ENCODE data around the gene HDAC4.
A peak's percentile ranks its signal among the peaks of the same experiment; 100 is the strongest.
"Not testable (repeated sequence)": the region's sequence is repeated elsewhere in the genome, so short reads cannot be mapped to it uniquely, and the experiment has no call there.

HDAC4 gene

DNA sequence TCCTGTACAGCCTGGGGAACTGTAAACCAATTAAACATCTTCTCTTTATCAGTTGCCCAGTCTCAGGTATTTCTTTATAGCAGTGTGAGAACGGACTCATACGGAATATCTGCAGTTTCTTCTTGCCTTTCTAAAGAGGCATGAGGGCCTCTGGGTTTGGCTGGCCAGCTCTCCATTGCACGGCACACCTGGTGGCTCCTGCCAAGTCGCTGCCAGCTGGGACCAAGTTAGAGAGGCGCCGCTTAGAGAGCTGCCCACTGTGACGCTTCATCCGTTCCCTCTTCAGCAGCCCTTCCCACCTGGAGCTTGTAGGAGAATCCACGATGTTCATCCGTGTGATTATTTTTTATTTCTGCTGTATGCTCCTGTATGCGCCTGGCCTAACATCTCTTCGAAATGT, 357.5 kb downstream of the HDAC4 start:
- Mint-ChIP-seq H3K27me3 (peaks cover 0 to 5% of the 10 kb centered on the region in 2 donors), H3K36me3 (peaks cover 3 to 6% of the 10 kb centered on the region in 2 donors), H3K4me1 (no peaks in the 10 kb centered on the region), H3K9me3 (no peaks in the 10 kb centered on the region), H3K4me3 (no peak overlapping the region), H3K27ac (no peak overlapping the region)
- ATAC-seq (replicated peaks) = no peak
- DNase-seq = no peak

DNA sequence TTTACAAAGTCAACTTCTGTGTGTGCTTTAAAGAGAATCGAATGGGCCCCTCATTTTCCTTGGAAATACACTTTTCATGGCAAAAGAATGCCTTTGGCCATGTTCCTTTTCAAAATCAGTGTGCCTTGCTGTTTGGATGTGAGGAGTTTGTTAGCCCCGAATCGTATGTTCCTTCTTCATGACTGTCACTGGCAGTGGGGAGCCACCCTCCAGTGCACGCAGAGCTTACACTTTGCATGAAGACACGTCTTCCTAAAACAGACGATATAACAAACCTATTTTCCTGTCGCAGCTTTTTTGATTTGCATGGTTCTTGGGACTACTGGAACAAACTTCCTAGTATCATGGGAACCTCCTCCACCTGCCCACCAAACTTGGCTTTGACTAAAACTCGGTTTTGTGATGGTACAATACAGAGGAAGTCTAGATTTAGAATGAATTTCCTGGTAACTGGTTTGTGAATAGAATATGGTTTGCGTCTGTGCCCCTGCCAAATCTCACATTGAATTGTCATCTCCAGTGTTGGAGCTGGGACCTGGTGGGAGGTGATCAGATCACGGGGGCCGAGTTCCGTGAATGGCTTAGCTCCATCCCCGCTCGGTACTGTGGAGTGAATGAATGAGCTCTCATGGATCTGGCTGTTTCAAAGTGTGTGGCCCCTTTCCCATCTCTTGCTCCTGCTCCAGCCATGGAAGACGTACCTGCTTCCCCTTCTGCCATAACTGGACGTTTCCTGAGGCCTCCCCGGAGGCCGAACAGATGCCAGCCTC, 358.1 kb downstream of the HDAC4 start:
- Mint-ChIP-seq H3K27ac (no peak overlapping the region), H3K27me3 (peaks cover 0 to 5% of the 10 kb centered on the region in 2 donors), H3K36me3 (peaks cover 0 to under 1% of the 10 kb centered on the region in 2 donors), H3K4me3 (no peak overlapping the region), H3K9me3 (no peaks in the 10 kb centered on the region), H3K4me1 (no peaks in the 10 kb centered on the region)
- DNase-seq = no peak
- no peak for ATAC-seq (replicated peaks)

DNA sequence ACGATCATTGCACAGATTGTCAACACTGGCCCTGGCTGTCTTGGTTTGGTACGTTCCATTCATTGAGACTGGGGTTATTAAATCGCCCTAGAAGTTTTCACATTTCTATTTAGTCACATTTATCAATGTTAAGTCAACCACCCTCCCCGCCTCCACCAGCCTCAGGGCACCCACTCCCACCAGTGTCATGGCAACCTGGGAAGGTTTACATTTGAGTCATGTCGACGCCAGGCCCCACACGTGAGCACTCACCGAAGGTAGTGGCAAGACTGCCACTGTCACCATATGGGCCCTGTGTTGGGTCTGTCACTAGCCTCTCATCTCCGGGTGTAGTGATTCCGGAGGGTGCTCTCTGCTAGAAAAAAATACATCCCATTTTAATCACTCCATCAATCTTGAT, 358.8 kb downstream of the HDAC4 start:
- no peak for DNase-seq
- Mint-ChIP-seq H3K9me3 (no peaks in the 10 kb centered on the region), H3K36me3 (no peaks in the 10 kb centered on the region), H3K4me1 (no peaks in the 10 kb centered on the region), H3K27ac (no peak overlapping the region), H3K4me3 (no peak overlapping the region), H3K27me3 (peaks cover 0 to 9% of the 10 kb centered on the region in 2 donors)
- no peak for ATAC-seq (replicated peaks)

DNA sequence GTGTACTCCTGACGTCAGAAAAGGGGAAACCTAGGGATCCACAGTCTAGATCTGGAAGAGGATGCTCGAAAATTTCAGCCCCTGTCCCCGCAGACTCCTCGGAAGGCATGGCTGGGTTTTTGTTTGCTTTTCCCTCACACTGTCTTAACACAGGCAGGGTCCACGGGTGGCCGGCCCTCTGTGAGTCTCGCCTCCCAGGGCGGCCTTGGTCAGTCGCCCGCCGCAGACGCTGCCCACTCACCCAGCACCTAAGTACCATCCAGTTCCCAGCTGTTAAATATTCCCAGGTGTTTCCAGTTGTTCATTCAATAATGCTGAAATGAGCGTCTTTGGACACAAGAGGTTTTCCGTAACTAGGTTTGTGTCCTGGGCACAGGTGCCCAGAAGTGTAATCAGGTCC, 359.8 kb downstream of the HDAC4 start:
- H3K9me3 Mint-ChIP-seq = no peaks in the 10 kb centered on the region
- H3K27ac Mint-ChIP-seq = no peak overlapping the region
- no peaks in the 10 kb centered on the region for H3K36me3 Mint-ChIP-seq
- DNase-seq (no peak), ATAC-seq (replicated peaks) (no peak)
- peaks cover 6 to 9% of the 10 kb centered on the region in 2 donors for H3K27me3 Mint-ChIP-seq
- H3K4me1 Mint-ChIP-seq = no peaks in the 10 kb centered on the region
- H3K4me3 Mint-ChIP-seq = no peak overlapping the region

DNA sequence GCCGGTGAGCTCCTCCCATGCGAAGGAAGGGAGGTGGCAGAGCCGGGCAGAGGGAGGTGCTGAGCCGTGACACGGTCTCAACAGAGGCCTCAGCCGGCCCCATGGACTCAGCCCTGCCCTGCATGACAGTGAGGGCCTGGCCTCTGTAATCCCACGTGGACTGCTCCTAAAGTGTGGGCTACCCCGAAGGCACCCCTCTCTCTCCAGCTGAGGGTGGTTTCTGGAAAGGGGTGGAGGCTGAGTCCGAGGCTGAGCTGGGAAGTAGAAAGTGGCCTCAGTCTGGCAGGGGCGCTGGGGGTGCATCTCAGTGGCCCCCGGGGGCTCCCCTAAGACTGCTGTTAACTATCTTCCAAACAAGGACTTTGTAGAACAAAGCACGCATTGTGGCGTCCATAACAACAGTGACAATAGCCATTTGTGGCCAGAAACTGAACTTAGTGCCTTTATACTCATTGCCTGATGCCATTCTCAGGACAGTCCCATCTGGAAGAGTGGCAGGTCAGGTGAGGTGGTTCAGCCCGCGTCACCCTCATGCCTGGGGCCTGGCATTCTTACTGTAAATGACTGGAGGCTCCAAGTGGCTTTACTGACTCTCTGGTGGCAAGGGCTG, 360.6 kb downstream of the HDAC4 start:
- Mint-ChIP-seq H3K4me1 (no peaks in the 10 kb centered on the region), H3K4me3 (no peak overlapping the region), H3K36me3 (no peaks in the 10 kb centered on the region), H3K27ac (no peak overlapping the region), H3K27me3 (peaks cover 6 to 9% of the 10 kb centered on the region in 2 donors), H3K9me3 (no peaks in the 10 kb centered on the region)
- no peak for ATAC-seq (replicated peaks)
- no peak for DNase-seq

DNA sequence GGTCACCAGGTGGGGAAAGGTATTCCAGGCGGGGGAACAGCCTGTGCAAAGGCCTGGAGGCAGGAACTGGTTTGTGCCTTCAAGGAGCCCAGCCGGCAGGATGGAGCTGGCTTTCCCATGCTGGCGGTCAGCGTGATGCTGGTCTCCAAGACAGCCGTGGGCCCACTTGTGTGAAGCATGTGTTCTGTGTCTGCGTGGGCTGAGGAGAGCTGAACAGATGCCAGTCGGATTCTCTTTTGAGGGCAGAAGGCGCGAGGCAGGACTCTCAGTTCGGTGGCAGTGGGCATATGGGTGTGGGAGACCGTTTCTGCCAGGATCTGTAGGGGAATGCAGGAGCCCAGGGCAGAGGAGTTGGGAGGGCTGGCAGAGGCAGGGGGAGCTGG, 361.4 kb downstream of the HDAC4 start:
- Mint-ChIP-seq H3K36me3 (no peaks in the 10 kb centered on the region), H3K27ac (no peak overlapping the region), H3K4me1 (no peaks in the 10 kb centered on the region), H3K9me3 (no peaks in the 10 kb centered on the region), H3K27me3 (peaks cover 11 to 14% of the 10 kb centered on the region in 2 donors), H3K4me3 (no peak overlapping the region)
- DNase-seq (no peak), ATAC-seq (replicated peaks) (no peak)

DNA sequence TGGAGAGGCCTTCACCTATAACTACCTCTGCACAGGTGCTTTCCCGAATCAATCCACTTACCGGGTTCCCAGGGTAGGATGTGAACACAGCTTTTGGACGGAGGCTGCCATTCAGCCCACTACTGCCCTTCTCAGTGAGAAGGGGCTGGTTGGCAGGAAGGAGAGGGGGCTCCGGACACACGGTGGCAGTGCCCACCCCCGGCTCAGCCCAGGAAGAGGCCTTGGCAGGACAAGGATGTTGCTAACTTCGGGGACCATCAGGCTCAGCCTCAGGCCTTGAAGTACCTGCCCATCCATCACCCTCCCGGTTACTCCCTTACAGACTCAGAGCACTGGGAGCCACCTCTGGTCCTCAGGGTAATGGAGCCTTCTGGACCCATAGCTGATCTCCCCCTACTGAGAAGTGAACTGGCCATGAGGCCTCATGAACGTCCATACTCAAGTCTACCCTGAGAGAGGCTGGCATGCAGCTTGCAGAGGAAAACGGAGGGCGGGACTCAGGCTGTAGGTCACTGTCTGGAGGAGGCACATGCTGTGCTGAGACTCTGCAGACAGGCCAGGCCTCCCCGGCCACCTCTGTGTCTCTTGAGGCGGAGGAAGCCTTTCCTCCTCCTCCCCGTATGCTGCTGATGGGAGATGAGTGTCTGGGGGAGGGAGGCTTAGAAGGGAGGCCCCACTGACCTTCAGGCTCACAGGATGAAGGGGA, 361.9 kb downstream of the HDAC4 start:
- no peaks in the 10 kb centered on the region for H3K4me1 Mint-ChIP-seq
- H3K4me3 Mint-ChIP-seq = no peak overlapping the region
- no peaks in the 10 kb centered on the region for H3K36me3 Mint-ChIP-seq
- ATAC-seq (replicated peaks) = no peak
- H3K9me3 Mint-ChIP-seq = no peaks in the 10 kb centered on the region
- H3K27ac Mint-ChIP-seq = peak overlapping the region; percentile 28
- peaks cover 17 to 18% of the 10 kb centered on the region in 2 donors for H3K27me3 Mint-ChIP-seq
- no peak for DNase-seq

DNA sequence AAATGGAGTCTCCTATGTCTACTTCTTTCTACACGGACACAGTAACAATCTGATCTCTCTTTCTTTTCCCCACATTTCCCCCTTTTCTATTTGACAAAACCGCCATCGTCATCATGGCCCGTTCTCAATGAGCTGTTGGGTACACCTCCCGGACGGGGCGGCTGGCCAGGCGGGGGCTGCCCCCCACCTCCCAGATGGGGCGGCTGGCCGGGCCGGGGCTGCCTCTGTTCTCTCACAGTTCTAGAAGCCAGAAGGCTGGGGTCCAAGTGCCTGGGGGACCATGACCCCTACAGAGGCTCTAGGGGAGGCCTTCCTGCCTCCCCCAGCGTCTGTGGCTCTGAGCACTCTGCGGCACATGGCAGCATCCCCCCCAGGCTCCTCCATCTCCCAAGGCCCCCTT, 362.5 kb downstream of the HDAC4 start:
- not testable (repeated sequence) for H3K4me3 Mint-ChIP-seq; H3K36me3 Mint-ChIP-seq; H3K27ac Mint-ChIP-seq; ATAC-seq (replicated peaks); H3K4me1 Mint-ChIP-seq; DNase-seq; H3K9me3 Mint-ChIP-seq
- peaks cover 17 to 18% of the 10 kb centered on the region in 2 donors for H3K27me3 Mint-ChIP-seq

DNA sequence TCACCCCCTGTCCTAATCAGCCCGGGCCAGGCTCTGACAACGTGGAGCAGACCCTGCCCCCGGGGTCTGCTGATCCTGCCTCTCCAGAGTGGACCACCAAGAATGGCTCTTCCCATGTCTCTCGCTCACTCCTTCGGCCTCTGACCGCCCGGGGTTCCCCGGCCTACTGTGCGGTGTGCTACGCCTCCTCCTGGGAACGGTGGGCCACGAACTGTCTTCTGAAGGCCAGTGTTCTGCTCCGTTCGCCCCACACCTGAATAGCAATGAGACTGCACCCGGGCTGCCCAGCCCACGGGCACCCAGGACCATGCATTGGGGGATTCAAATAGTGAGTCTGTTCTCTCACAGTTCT, 363.3 kb downstream of the HDAC4 start:
- Mint-ChIP-seq H3K27me3 (peaks cover 17 to 18% of the 10 kb centered on the region in 2 donors), H3K4me3 (no peak overlapping the region), H3K27ac (no peak overlapping the region), H3K4me1 (no peaks in the 10 kb centered on the region), H3K9me3 (no peaks in the 10 kb centered on the region), H3K36me3 (no peaks in the 10 kb centered on the region)
- ATAC-seq (replicated peaks) (no peak), DNase-seq (no peak)

DNA sequence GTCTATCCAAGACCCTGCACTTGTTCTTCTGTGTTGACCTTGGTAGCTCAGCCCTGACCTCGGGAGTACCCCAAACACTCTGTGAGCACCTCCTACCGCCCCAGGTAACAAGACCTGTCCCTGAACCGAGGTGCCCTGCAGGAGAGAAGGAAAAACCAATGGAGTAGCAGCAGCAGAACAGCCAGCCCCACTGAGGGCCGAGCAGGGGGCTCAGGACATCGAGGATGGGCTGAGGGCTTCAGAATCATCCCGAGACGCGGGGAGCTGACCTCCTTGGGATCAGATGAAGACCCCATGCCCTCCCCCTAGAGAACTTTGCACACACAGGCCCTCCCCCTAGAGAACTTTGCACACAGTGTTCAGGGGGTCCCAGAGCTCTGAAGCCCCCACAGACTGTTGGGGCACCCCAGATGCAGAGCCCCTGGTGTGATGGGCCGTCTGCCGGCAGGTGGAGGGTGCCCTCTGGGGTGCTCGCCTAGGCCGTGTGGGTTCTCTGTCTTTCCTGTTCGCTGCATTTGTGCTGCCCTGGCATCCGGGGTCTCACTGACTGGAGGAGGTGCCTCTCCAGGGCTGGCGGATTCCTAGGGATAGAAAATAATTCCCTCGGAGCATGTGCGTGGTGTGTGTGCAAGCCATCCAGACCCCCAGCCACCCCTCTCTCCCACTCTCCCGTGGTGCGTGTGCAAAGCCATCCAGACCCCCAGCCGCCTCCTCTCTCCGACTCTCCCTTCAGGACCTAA, 363.8 kb downstream of the HDAC4 start:
- Mint-ChIP-seq H3K9me3 (no peaks in the 10 kb centered on the region), H3K27ac (no peak overlapping the region), H3K36me3 (no peaks in the 10 kb centered on the region), H3K4me1 (no peaks in the 10 kb centered on the region), H3K4me3 (no peak overlapping the region), H3K27me3 (peaks cover 18 to 19% of the 10 kb centered on the region in 2 donors)
- no peak for DNase-seq
- ATAC-seq (replicated peaks) = no peak

DNA sequence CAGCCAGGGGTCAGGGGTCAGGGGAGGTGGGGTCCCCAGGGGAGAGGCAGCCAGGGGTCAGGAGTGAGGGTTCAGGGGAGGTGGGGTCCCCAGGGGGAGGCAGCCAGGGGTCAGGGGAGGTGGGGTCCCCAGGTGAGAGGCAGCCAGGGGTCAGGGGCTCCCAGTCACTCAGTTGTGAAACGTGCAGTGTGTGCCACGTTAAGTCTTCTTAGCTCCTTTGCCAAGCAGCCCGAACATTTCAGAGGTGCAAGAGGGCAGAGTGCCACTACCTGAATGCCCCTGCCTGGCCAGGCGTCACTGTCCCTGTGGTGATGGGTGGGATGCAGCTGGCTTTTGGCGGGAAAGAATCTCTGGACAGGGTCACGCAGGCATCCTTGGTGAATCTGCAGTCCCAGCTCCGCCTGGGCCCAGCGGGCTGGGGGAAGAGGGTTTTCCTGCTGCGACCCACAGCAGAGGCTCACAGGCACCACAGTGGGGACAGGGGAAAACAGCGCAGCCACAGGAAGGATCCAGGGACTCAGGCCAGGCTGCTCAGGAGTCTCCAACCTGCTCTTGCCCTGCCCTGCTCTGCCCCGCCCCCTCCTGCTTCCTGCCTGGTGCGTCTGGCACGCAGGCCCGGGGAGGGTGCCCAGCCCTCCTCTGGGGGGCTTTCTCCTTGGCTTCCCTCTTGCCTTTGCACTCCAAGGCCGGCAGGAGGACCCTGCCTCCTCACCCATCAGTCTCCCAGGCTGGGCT, 364.7 kb downstream of the HDAC4 start:
- Mint-ChIP-seq H3K27me3 (peaks cover 23 to 24% of the 10 kb centered on the region in 2 donors), H3K27ac (no peak overlapping the region), H3K4me3 (no peak overlapping the region), H3K9me3 (no peaks in the 10 kb centered on the region), H3K4me1 (no peaks in the 10 kb centered on the region), H3K36me3 (no peaks in the 10 kb centered on the region)
- DNase-seq (no peak), ATAC-seq (replicated peaks) (no peak)

DNA sequence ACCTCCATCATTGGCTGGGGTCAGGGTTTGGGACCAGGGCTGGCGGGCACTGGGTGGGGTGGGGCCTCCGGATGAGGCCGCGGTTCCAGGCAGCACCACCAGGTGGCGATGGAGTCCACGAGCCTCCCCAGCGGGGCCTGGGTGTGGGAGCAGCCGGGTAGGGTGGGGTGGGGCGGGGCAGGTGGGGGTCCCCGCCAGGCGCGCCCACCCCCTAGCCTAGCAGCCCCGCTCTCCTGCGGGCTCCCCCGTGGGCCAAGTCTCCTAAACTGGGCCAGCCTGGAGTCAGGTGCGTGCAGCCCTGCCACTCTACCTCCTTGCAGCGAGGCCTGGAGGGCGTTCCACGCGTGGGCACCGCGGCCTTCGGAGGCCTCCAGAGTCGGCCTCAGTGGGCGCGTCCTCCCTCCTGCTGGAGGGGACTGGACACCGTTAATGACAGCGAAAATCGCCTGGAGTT, 365.4 kb downstream of the HDAC4 start:
- H3K4me1 Mint-ChIP-seq = no peaks in the 10 kb centered on the region
- DNase-seq (peak; percentile 36), ATAC-seq (replicated peaks) (peak; percentile 87 to 90)
- no peak overlapping the region for H3K4me3 Mint-ChIP-seq
- H3K9me3 Mint-ChIP-seq = no peaks in the 10 kb centered on the region
- peaks cover 27% of the 10 kb centered on the region in 2 donors for H3K27me3 Mint-ChIP-seq
- H3K36me3 Mint-ChIP-seq = no peaks in the 10 kb centered on the region
- H3K27ac Mint-ChIP-seq = no peak overlapping the region

DNA sequence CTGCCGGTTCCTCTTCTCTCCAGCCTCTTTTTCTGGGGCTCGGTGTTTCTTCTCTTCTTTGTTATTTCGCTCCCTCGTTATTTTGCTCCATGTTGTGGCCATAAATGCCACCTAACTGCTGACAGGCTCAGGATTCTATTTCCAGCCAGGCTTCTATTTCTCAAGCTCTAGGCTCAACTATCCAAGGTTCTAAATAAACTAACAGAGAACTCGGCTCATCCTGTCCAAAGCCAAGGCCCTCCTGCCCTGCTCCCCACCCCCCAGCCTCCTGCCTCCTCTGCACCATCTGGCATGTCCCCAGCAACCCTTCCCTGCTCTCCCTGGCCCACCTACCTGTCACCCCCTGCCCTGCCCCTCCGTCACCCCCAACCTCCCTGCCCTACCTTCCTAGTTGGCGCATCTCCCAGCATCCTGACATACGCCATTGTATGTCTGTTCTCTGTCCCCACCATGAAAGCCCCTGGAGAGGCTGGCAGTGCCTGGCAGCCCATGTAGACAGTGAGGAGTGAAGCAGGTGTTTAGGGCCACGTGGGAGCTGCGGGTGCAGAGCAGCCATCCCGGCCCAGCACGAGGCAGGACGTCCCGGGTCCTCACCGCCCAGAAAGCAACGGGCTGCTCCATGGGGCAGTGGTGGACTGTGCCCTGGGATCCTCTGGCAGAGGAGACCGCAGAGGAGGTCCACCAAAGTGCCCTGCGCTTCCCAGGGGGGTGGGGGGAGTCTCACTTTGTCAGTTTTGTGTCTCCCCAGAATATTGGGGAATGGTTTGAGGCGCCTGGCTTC, 366.1 kb downstream of the HDAC4 start:
- Mint-ChIP-seq H3K4me3 (no peak overlapping the region), H3K27ac (no peak overlapping the region), H3K27me3 (peaks cover 28 to 29% of the 10 kb centered on the region in 2 donors), H3K9me3 (no peaks in the 10 kb centered on the region), H3K36me3 (no peaks in the 10 kb centered on the region), H3K4me1 (no peaks in the 10 kb centered on the region)
- DNase-seq (no peak), ATAC-seq (replicated peaks) (no peak)

Data from stimulated activated naive B cell treated with anti-CD40 and anti-IgM and Interleukin-4, amounts not matched to agents 10 μg/mL and 1 μg/mL and 100 μg/mL, for 72 hours (primary cell).